ENCODE measurements around the gene GARIN5A.

The GARIN5A gene

GRCh38 chr19:50513746-50514345 lies 37.2 kb upstream of the GARIN5A start, which contains the start of gene ASPDH:
ASPDH (minus strand) TSS chr19:50513913; CDS start chr19:50513823, 90 bp downstream.
- Histone ChIP-seq H3K27ac (ENCODE audit: low read length) (no peak within 1 kb of the TSS), H3K4me1 (ENCODE audit: insufficient read depth, low read length) (no peaks in the 10 kb centered on the region), H3K27me3 (ENCODE audit: insufficient read depth, low read length) (no peaks in the 10 kb centered on the region), H3K9ac (ENCODE audit: low read depth, low read length) (no peak within 1 kb of the TSS), H3K4me3 (ENCODE audit: low read length) (no peak within 1 kb of the TSS), H3K36me3 (ENCODE audit: insufficient read depth, low read depth, low read length) (no peaks in the 10 kb centered on the region), H3K9me3 (ENCODE audit: insufficient read depth, low read depth, low read length) (peaks cover 8% of the 10 kb centered on the region)

- Histone ChIP-seq H3K9me3 (ENCODE audit: insufficient read depth, low read depth, low read length) (peaks cover 10% of the 10 kb centered on the region; the same call in 1 of the 2 replicates), H3K4me1 (ENCODE audit: insufficient read depth, low read length) (no peaks in the 10 kb centered on the region), H3K27me3 (ENCODE audit: insufficient read depth, low read length) (0 out of 2 replicates have a peak, but pooled peaks cover under 1% of the 10 kb centered on the region), H3K9ac (ENCODE audit: low read depth, low read length) (no peak overlapping the region), H3K4me3 (ENCODE audit: low read length) (no peak overlapping the region), H3K27ac (ENCODE audit: low read length) (no peak overlapping the region), H3K36me3 (ENCODE audit: insufficient read depth, low read depth, low read length) (no peaks in the 10 kb centered on the region)
These were observed 36.5 kb upstream of the GARIN5A start for GRCh38 chr19:50512999-50513745.

GRCh38 chr19:50512112-50512998 lies 35.7 kb upstream of the GARIN5A start:
- no peak overlapping the region for H3K4me3 ChIP-seq (ENCODE audit: low read length)
- H3K9me3 ChIP-seq (ENCODE audit: insufficient read depth, low read depth, low read length), result peaks cover 10% of the 10 kb centered on the region; the same call in 1 of the 2 replicates
- H3K4me1 ChIP-seq (ENCODE audit: insufficient read depth, low read length), result no peaks in the 10 kb centered on the region
- H3K27me3 ChIP-seq (ENCODE audit: insufficient read depth, low read length), result peaks cover 5% of the 10 kb centered on the region; the same call in 1 of the 2 replicates
- no peaks in the 10 kb centered on the region for H3K36me3 ChIP-seq (ENCODE audit: insufficient read depth, low read depth, low read length)
- no peak overlapping the region for H3K27ac ChIP-seq (ENCODE audit: low read length)
- no peak overlapping the region for H3K9ac ChIP-seq (ENCODE audit: low read depth, low read length)

GRCh38 chr19:50511069-50511822 lies 34.6 kb upstream of the GARIN5A start, which contains the start of gene JOSD2:
JOSD2 (minus strand) TSS chr19:50511191; CDS start chr19:50510431, 760 bp downstream.
- Histone ChIP-seq H3K36me3 (ENCODE audit: insufficient read depth, low read depth, low read length) (no peaks in the 10 kb centered on the region), H3K9me3 (ENCODE audit: insufficient read depth, low read depth, low read length) (peaks cover 10% of the 10 kb centered on the region; the same call in 1 of the 2 replicates), H3K4me1 (ENCODE audit: insufficient read depth, low read length) (no peaks in the 10 kb centered on the region), H3K27me3 (ENCODE audit: insufficient read depth, low read length) (peaks cover 5% of the 10 kb centered on the region; the same call in 1 of the 2 replicates), H3K4me3 (ENCODE audit: low read length) (peak within 1 kb of the TSS; percentile 60), H3K9ac (ENCODE audit: low read depth, low read length) (peak within 1 kb of the TSS; percentile 59; the same call in 1 of the 2 replicates), H3K27ac (ENCODE audit: low read length) (no peak within 1 kb of the TSS)

- H3K27ac ChIP-seq (ENCODE audit: low read length), result no peak overlapping the region
- H3K36me3 ChIP-seq (ENCODE audit: insufficient read depth, low read depth, low read length), result no peaks in the 10 kb centered on the region
- peaks cover 14% of the 10 kb centered on the region for H3K9me3 ChIP-seq (ENCODE audit: insufficient read depth, low read depth, low read length)
- H3K27me3 ChIP-seq (ENCODE audit: insufficient read depth, low read length), result peaks cover 5% of the 10 kb centered on the region; the same call in 1 of the 2 replicates
- H3K9ac ChIP-seq (ENCODE audit: low read depth, low read length), result no peak overlapping the region
- H3K4me3 ChIP-seq (ENCODE audit: low read length), result peak overlapping the region; percentile 60; the same call in 1 of the 2 replicates
- H3K4me1 ChIP-seq (ENCODE audit: insufficient read depth, low read length), result no peaks in the 10 kb centered on the region
These were observed 34.0 kb upstream of the GARIN5A start for GRCh38 chr19:50510700-50511068.

- peak overlapping the region; percentile 60; the same call in 1 of the 2 replicates for H3K4me3 ChIP-seq (ENCODE audit: low read length)
- H3K9ac ChIP-seq (ENCODE audit: low read depth, low read length), result no peak overlapping the region
- H3K9me3 ChIP-seq (ENCODE audit: insufficient read depth, low read depth, low read length), result peaks cover 18% of the 10 kb centered on the region
- H3K36me3 ChIP-seq (ENCODE audit: insufficient read depth, low read depth, low read length), result no peaks in the 10 kb centered on the region
- peaks cover 5% of the 10 kb centered on the region; the same call in 1 of the 2 replicates for H3K27me3 ChIP-seq (ENCODE audit: insufficient read depth, low read length)
- no peak overlapping the region for H3K27ac ChIP-seq (ENCODE audit: low read length)
- no peaks in the 10 kb centered on the region for H3K4me1 ChIP-seq (ENCODE audit: insufficient read depth, low read length)
These were observed 33.5 kb upstream of the GARIN5A start for GRCh38 chr19:50510121-50510670.

- no peaks in the 10 kb centered on the region for H3K36me3 ChIP-seq (ENCODE audit: insufficient read depth, low read depth, low read length)
- no peak overlapping the region for H3K27ac ChIP-seq (ENCODE audit: low read length)
- H3K4me1 ChIP-seq (ENCODE audit: insufficient read depth, low read length), result no peaks in the 10 kb centered on the region
- H3K9me3 ChIP-seq (ENCODE audit: insufficient read depth, low read depth, low read length), result peaks cover 17% of the 10 kb centered on the region
- peaks cover 5% of the 10 kb centered on the region; the same call in 1 of the 2 replicates for H3K27me3 ChIP-seq (ENCODE audit: insufficient read depth, low read length)
- no peak overlapping the region for H3K4me3 ChIP-seq (ENCODE audit: low read length)
- no peak overlapping the region for H3K9ac ChIP-seq (ENCODE audit: low read depth, low read length)
These were observed 32.7 kb upstream of the GARIN5A start for GRCh38 chr19:50509366-50509765.

- H3K27me3 ChIP-seq (ENCODE audit: insufficient read depth, low read length), result peaks cover 5% of the 10 kb centered on the region; the same call in 1 of the 2 replicates
- H3K9ac ChIP-seq (ENCODE audit: low read depth, low read length), result no peak overlapping the region
- no peak overlapping the region for H3K4me3 ChIP-seq (ENCODE audit: low read length)
- H3K36me3 ChIP-seq (ENCODE audit: insufficient read depth, low read depth, low read length), result no peaks in the 10 kb centered on the region
- H3K4me1 ChIP-seq (ENCODE audit: insufficient read depth, low read length), result no peaks in the 10 kb centered on the region
- peaks cover 13% of the 10 kb centered on the region; the same call in 1 of the 2 replicates for H3K9me3 ChIP-seq (ENCODE audit: insufficient read depth, low read depth, low read length)
- no peak overlapping the region for H3K27ac ChIP-seq (ENCODE audit: low read length)
These were observed 32.2 kb upstream of the GARIN5A start for GRCh38 chr19:50508843-50509190.

- Histone ChIP-seq H3K4me1 (ENCODE audit: insufficient read depth, low read length) (no peaks in the 10 kb centered on the region), H3K9me3 (ENCODE audit: insufficient read depth, low read depth, low read length) (peaks cover 13% of the 10 kb centered on the region; the same call in 1 of the 2 replicates), H3K27me3 (ENCODE audit: insufficient read depth, low read length) (peaks cover 5% of the 10 kb centered on the region; the same call in 1 of the 2 replicates), H3K36me3 (ENCODE audit: insufficient read depth, low read depth, low read length) (no peaks in the 10 kb centered on the region), H3K27ac (ENCODE audit: low read length) (no peak overlapping the region), H3K9ac (ENCODE audit: low read depth, low read length) (no peak overlapping the region), H3K4me3 (ENCODE audit: low read length) (no peak overlapping the region)
These were observed 30.7 kb upstream of the GARIN5A start for GRCh38 chr19:50507376-50507775.

- H3K27me3 ChIP-seq (ENCODE audit: insufficient read depth, low read length), result peaks cover 5% of the 10 kb centered on the region; the same call in 1 of the 2 replicates
- H3K9me3 ChIP-seq (ENCODE audit: insufficient read depth, low read depth, low read length), result peaks cover 13% of the 10 kb centered on the region; the same call in 1 of the 2 replicates
- H3K9ac ChIP-seq (ENCODE audit: low read depth, low read length), result no peak overlapping the region
- H3K27ac ChIP-seq (ENCODE audit: low read length), result no peak overlapping the region
- H3K4me1 ChIP-seq (ENCODE audit: insufficient read depth, low read length), result no peaks in the 10 kb centered on the region
- H3K4me3 ChIP-seq (ENCODE audit: low read length), result no peak overlapping the region
- H3K36me3 ChIP-seq (ENCODE audit: insufficient read depth, low read depth, low read length), result no peaks in the 10 kb centered on the region
These were observed 30.1 kb upstream of the GARIN5A start for GRCh38 chr19:50506700-50507099.
